WTC11 (cell line): ENCODE results near the gene ADCY10. TPM values are rescaled to one million over a fixed set of nuclear protein-coding genes. Genes with fewer than 3 reads are reported as not detected.

Experiments
- ATAC-seq: fragments of 200-7000 bp; cut with Tn5 transposase; 2 replicates; pipeline ENCODE4 v1.10.0; 2021; ENCODE audit warnings: mild to moderate bottlenecking, moderate library complexity
- CTCF ChIA-PET: fragments of 300-600 bp; sonication (Branson Sonifier 250); formaldehyde crosslinking; loops from one replicate; lab custom pipeline; 2021; ENCODE audit warnings: antibody characterized with exemption; lab: Charles Lee
- POLR2A ChIA-PET: fragments of 350-600 bp; sonication (Branson Sonifier 250); formaldehyde crosslinking; loops from one replicate; lab custom pipeline; 2021; ENCODE audit warnings: antibody characterized with exemption; lab: Charles Lee
- DNase-seq: peaks from one replicate; pipeline ENCODE4 v3.0.0; 2021; ENCODE audit warnings: low spot score
- H3K27ac Mint-ChIP-seq: 2 replicates; pipeline ENCODE4 v1.8.0; 2021; ENCODE audit warnings: mixed read lengths
- H3K27me3 Mint-ChIP-seq: 2 replicates; pipeline ENCODE4 v1.8.0; 2021; ENCODE audit warnings: low read depth, mild to moderate bottlenecking, moderate library complexity, mixed read lengths
- H3K36me3 Mint-ChIP-seq: 2 replicates; pipeline ENCODE4 v1.8.0; 2021; ENCODE audit warnings: mixed read lengths
- H3K4me1 Mint-ChIP-seq: 2 replicates; pipeline ENCODE4 v1.8.0; 2022; ENCODE audit warnings: mixed read lengths
- H3K4me3 Mint-ChIP-seq: 2 replicates; pipeline ENCODE4 v1.8.0; 2021; ENCODE audit warnings: mild to moderate bottlenecking, moderate library complexity, mixed read lengths
- H3K9me3 Mint-ChIP-seq: 2 replicates; pipeline ENCODE4 v1.8.0; 2021; ENCODE audit warnings: mixed read lengths
- AFF4 ChIP-seq: sonication (generic); formaldehyde crosslinking; IDR thresholded peaks from 2 replicates; pipeline ENCODE4 v1.8.1; 2023; ENCODE audit warnings: mild to moderate bottlenecking, missing genetic modification reagents, borderline replicate concordance
- ARID4B ChIP-seq: sonication (generic); formaldehyde crosslinking; IDR thresholded peaks from 2 replicates; pipeline ENCODE4 v1.8.0; 2023; ENCODE audit warnings: missing genetic modification reagents, mild to moderate bottlenecking, borderline replicate concordance
- CBFB ChIP-seq: sonication (generic); formaldehyde crosslinking; IDR thresholded peaks from 2 replicates; pipeline ENCODE4 v1.8.1; 2022; ENCODE audit warnings: mild to moderate bottlenecking, low read depth, missing genetic modification reagents
- FOXK1 ChIP-seq: sonication (generic); formaldehyde crosslinking; IDR thresholded peaks from 2 replicates; pipeline ENCODE4 v1.8.0; 2022; ENCODE audit warnings: mild to moderate bottlenecking, moderate library complexity, missing genetic modification reagents
- FOXP4 ChIP-seq: sonication (generic); formaldehyde crosslinking; IDR thresholded peaks from 2 replicates; pipeline ENCODE4 v1.8.0; 2022; ENCODE audit warnings: mild to moderate bottlenecking, missing genetic modification reagents
- GTF2I ChIP-seq: fragments of 250-450 bp; sonication (Bioruptor Pico); conservative IDR thresholded peaks from 2 replicates; pipeline ENCODE4 v1.4.0; 2021; ENCODE audit warnings: mild to moderate bottlenecking
- IRF1 ChIP-seq: sonication (generic); formaldehyde crosslinking; IDR thresholded peaks from 2 replicates; pipeline ENCODE4 v1.8.0; 2023; ENCODE audit warnings: missing genetic modification reagents
- JUN ChIP-seq: sonication (generic); formaldehyde crosslinking; IDR thresholded peaks from 2 replicates; pipeline ENCODE4 v1.8.0; 2023; ENCODE audit warnings: mild to moderate bottlenecking, missing genetic modification reagents
- MXD4 ChIP-seq: fragments of 250-450 bp; sonication (Bioruptor Pico); IDR thresholded peaks from 2 replicates; pipeline ENCODE4 v1.8.0; 2021; ENCODE audit warnings: mild to moderate bottlenecking, moderate library complexity, borderline replicate concordance
- MYBL2 ChIP-seq: sonication (generic); formaldehyde crosslinking; IDR thresholded peaks from 2 replicates; pipeline ENCODE4 v1.8.1; 2023; ENCODE audit warnings: mild to moderate bottlenecking, moderate library complexity, missing genetic modification reagents
- NFE2L1 ChIP-seq: sonication (generic); formaldehyde crosslinking; IDR thresholded peaks from 2 replicates; pipeline ENCODE4 v1.8.1; 2023; ENCODE audit warnings: missing genetic modification reagents
- NR3C1 ChIP-seq: sonication (generic); formaldehyde crosslinking; conservative IDR thresholded peaks from 2 replicates; pipeline ENCODE4 v1.8.1; 2023; ENCODE audit warnings: low read depth, mild to moderate bottlenecking, missing genetic modification reagents
- SMAD4 ChIP-seq: sonication (generic); formaldehyde crosslinking; IDR thresholded peaks from 2 replicates; pipeline ENCODE4 v1.8.0; 2022; ENCODE audit warnings: mild to moderate bottlenecking, missing genetic modification reagents
- total RNA-seq: library from RNA; stranded (reverse); gene quantifications from 3 replicates; pipeline ENCODE4 v1.2.3, GENCODE V29; 2021

The ADCY10 gene
- total RNA-seq, 1 experiment from 2014 or later, result 0.07 TPM

GRCh38 chr1:167854184-167854583, 59.8 kb downstream of the ADCY10 start (continued):
- TF ChIP-seq AFF4 (CRISPR knock-in tag), result no peak
- no peak for TF ChIP-seq NR3C1 (CRISPR knock-in tag)
- TF ChIP-seq, all 79 proteins: peak for 0

GRCh38 chr1:167849666-167850065, 64.3 kb downstream of the ADCY10 start:
- no peak overlapping the region for H3K4me3 Mint-ChIP-seq
- H3K9me3 Mint-ChIP-seq, result no peaks in the 10 kb centered on the region
- DNase-seq (no peak), ATAC-seq (no peak)
- H3K36me3 Mint-ChIP-seq, result no peaks in the 10 kb centered on the region
- TF ChIP-seq CBFB (CRISPR knock-in tag) (no peak), JUN (CRISPR knock-in tag) (no peak), NFE2L1 (CRISPR knock-in tag) (no peak), ARID4B (CRISPR knock-in tag) (no peak), GTF2I (CRISPR knock-in tag) (no peak)
- POLR2A ChIA-PET, result interaction anchor here (0.5 kb wide), 1 partner anchor 105 kb away, joined by 3 read pairs; no protein-coding TSS in a partner anchor
- peaks cover 5% of the 10 kb centered on the region for H3K4me1 Mint-ChIP-seq
- no peak overlapping the region for H3K27ac Mint-ChIP-seq
- no peaks in the 10 kb centered on the region for H3K27me3 Mint-ChIP-seq
- CTCF ChIA-PET, result no interaction called here

- POLR2A ChIA-PET, result interaction anchor here (0.5 kb wide), 1 partner anchor 12 kb away, joined by 3 read pairs; no protein-coding TSS in a partner anchor
- no peak overlapping the region for H3K4me3 Mint-ChIP-seq
- TF ChIP-seq SMAD4, result no peak
- no peak for TF ChIP-seq MYBL2 (CRISPR knock-in tag)
- no peak for TF ChIP-seq IRF1
- TF ChIP-seq, all 79 proteins: peak for 0
- ATAC-seq (no peak), DNase-seq (no peak)
- no peaks in the 10 kb centered on the region for H3K36me3 Mint-ChIP-seq
- H3K27ac Mint-ChIP-seq, result no peak overlapping the region
- no peaks in the 10 kb centered on the region for H3K4me1 Mint-ChIP-seq
- CTCF ChIA-PET, result interaction anchor here (0.8 kb wide), 1 partner anchor 239 kb away, joined by 5 read pairs; no protein-coding TSS in a partner anchor
- no peaks in the 10 kb centered on the region for H3K27me3 Mint-ChIP-seq
- H3K9me3 Mint-ChIP-seq, result no peaks in the 10 kb centered on the region
These were observed 71.1 kb downstream of the ADCY10 start for GRCh38 chr1:167842872-167843271.

GRCh38 chr1:167841530-167841929, 72.4 kb downstream of the ADCY10 start:
- no peak overlapping the region for H3K27ac Mint-ChIP-seq
- H3K36me3 Mint-ChIP-seq, result no peaks in the 10 kb centered on the region
- ChIA-PET POLR2A (no interaction called here), CTCF (no interaction called here)
- no peaks in the 10 kb centered on the region for H3K9me3 Mint-ChIP-seq
- no peak overlapping the region for H3K4me3 Mint-ChIP-seq
- H3K27me3 Mint-ChIP-seq, result no peaks in the 10 kb centered on the region
- DNase-seq (no peak), ATAC-seq (no peak)
- TF ChIP-seq FOXP4 (CRISPR knock-in tag) (no peak), MXD4 (CRISPR knock-in tag) (no peak), FOXK1 (CRISPR knock-in tag) (no peak), MYBL2 (CRISPR knock-in tag) (no peak), NFE2L1 (CRISPR knock-in tag) (no peak)
- H3K4me1 Mint-ChIP-seq, result no peaks in the 10 kb centered on the region
